ENCODE results near the gene DUSP5. TPM values are rescaled to one million over a fixed set of nuclear protein-coding genes. Genes with fewer than 3 reads are reported as not detected.

Gene DUSP5
- total and polyA plus RNA-seq, 9 donors = 2.0 to 4.4 (median 2.8) TPM

DNA sequence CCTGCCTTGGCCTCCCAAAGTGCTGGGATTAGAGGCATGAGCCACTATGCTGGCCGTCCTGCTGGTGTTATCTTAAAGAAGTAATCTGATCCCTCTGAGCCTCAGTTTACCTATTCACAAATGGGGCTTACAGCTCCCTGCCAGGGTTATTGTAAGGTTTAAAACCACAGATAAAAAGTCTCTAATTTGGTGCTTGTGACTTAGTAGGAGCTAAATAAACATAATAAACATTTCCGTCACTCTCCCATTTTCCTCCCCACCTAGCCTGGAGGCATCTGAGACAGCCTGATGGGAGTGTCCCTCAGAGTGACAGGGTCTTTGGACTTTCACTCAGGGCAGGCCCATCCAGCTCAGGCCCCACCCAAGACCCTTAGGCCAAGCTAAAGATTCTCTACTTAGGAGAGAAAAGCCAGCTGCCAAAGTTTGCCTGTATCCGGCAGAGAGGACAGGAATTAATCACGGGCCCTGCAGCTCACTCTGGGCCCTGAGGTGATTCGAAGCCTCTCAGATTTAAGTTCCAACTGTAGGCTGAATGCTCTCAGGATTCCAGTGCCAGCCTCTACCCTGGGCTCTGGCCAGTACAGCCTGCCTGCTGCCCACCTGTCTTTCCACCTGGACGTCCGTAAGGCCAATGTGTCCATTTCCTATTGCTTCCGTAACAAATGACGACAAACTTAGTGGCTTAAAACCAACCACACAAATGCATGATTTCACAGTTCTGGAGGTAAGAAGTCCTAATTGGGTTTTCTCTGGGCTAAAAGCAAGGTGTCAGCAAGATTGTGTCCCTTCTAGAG lies 21.8 kb upstream of the DUSP5 start:
- Histone ChIP-seq H3K36me3 (ENCODE audit: control insufficient read depth, insufficient read depth, low read length) (no peaks in the 10 kb centered on the region), H3K9me3 (replicated peaks; ENCODE audit: control insufficient read depth, low read depth, low read length) (no peaks in the 10 kb centered on the region), H3K27me3 (ENCODE audit: control insufficient read depth, insufficient read depth, low read length) (peaks cover 2% of the 10 kb centered on the region), H3K27ac (ENCODE audit: low read length) (no peak overlapping the region), H3K4me1 (ENCODE audit: control insufficient read depth, insufficient read depth, low read length) (no peaks in the 10 kb centered on the region), H3K4me3 (ENCODE audit: low read length) (no peak overlapping the region)
- WGBS (ENCODE audit: insufficient coverage) = 77% methylated on average over 5 of the region's 9 CpGs
- no peak for DNase-seq

DNA sequence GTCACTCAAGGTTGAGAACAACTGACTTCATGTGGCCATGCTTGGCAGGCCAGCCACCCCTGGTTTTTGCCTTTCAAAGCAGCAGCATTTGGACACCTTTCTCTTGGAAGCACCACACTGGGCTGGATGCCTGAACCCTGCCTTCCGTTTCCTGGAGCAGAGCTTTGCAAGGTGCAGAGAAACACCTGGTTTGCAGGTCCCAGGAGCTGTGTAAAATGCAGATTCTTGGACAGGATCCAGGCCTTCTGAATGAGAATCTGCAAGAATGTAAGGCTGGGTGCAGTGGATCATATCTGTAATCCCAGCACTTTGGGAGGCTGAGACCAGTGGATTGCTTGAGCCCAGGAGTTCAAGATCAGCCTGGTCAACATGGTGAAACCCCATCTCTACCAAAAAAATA lies 18.0 kb upstream of the DUSP5 start:
- no peaks in the 10 kb centered on the region for H3K4me1 ChIP-seq (ENCODE audit: control insufficient read depth, insufficient read depth, low read length)

DNA sequence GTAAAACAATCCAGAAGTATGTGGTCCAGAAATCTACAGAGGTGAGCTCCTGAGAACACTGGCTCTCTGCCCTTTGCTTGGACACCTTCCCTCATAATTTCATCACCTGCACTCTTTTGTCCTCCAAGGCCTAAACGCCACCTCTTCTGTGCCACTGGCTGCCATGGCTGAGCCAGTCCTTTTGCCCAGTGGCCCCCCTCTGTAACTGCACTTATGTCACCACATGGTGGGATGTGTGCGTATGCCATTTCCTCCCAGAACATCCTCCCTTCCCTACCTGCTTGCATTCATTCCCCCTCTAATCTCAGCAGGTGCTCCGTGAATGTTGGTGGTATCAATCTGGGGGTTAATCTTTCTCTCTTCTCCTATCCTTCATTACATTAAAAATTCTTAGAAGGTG lies 17.3 kb upstream of the DUSP5 start:
- WGBS (ENCODE audit: insufficient coverage) = 78% methylated on average over 1 of the region's 3 CpGs
- Histone ChIP-seq H3K9me3 (replicated peaks; ENCODE audit: control insufficient read depth, low read depth, low read length) (no peaks in the 10 kb centered on the region), H3K4me3 (ENCODE audit: low read length) (no peak overlapping the region), H3K27ac (ENCODE audit: low read length) (no peak overlapping the region), H3K27me3 (ENCODE audit: control insufficient read depth, insufficient read depth, low read length) (peaks cover 7% of the 10 kb centered on the region), H3K4me1 (ENCODE audit: control insufficient read depth, insufficient read depth, low read length) (no peaks in the 10 kb centered on the region), H3K36me3 (ENCODE audit: control insufficient read depth, insufficient read depth, low read length) (no peaks in the 10 kb centered on the region)
- no peak for DNase-seq

More for the DNA sequence above, 18.0 kb upstream of the DUSP5 start:
- no peak overlapping the region for H3K27ac ChIP-seq (ENCODE audit: low read length)
- no peak overlapping the region for H3K4me3 ChIP-seq (ENCODE audit: low read length)
- DNase-seq = no peak
- WGBS (ENCODE audit: insufficient coverage) = 27% methylated on average over 1 of the region's 1 CpG
- no peaks in the 10 kb centered on the region for H3K9me3 ChIP-seq (replicated peaks; ENCODE audit: control insufficient read depth, low read depth, low read length)
- peaks cover 3% of the 10 kb centered on the region for H3K27me3 ChIP-seq (ENCODE audit: control insufficient read depth, insufficient read depth, low read length)
- no peaks in the 10 kb centered on the region for H3K36me3 ChIP-seq (ENCODE audit: control insufficient read depth, insufficient read depth, low read length)

DNA sequence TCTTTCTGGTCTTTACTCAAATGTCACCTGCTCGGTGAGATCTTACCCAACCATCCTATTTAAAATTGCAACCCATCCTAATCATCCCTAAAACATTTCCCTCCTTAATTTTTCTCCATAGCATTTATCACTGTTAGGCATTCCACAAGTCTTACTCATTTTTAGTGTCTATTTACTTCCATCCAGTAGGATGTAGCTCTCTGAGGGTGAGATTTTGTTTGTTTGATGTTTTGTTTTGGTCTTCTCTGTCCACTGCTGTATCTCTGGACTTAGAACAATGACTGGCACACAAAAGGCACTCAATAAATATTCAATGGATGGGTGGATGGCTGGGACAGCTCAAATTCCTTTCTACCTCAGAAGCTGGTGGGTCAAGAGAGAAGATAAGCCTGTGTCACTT lies 15.8 kb upstream of the DUSP5 start:
- Histone ChIP-seq H3K9me3 (replicated peaks; ENCODE audit: control insufficient read depth, low read depth, low read length) (no peaks in the 10 kb centered on the region), H3K27me3 (ENCODE audit: control insufficient read depth, insufficient read depth, low read length) (peaks cover 9% of the 10 kb centered on the region), H3K36me3 (ENCODE audit: control insufficient read depth, insufficient read depth, low read length) (no peaks in the 10 kb centered on the region), H3K4me3 (ENCODE audit: low read length) (no peak overlapping the region), H3K4me1 (ENCODE audit: control insufficient read depth, insufficient read depth, low read length) (no peaks in the 10 kb centered on the region), H3K27ac (ENCODE audit: low read length) (no peak overlapping the region)
- WGBS (ENCODE audit: insufficient coverage) = 60% methylated on average over 1 of the region's 1 CpG
- DNase-seq = no peak

DNA sequence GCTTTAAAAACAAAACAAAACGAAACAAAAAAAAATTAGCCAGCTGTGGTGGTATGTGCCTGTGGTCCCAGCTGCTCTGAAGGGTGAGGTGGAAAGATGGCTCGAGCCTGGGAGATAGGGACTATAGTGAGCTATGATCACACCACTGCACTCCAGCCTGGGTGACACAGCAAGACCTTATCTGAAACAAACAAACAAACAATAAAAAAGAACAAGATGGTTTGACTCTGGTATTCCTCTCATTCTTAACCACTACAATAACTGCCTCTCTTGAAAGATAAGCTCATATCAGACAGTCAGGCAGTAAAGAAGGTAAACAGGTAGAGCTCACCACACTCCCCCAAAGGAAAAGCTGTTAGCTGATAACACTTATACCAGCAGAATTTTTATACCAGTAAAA lies 14.1 kb upstream of the DUSP5 start:
- Histone ChIP-seq H3K9me3 (replicated peaks; ENCODE audit: control insufficient read depth, low read depth, low read length) (no peaks in the 10 kb centered on the region), H3K27me3 (ENCODE audit: control insufficient read depth, insufficient read depth, low read length) (peaks cover 20% of the 10 kb centered on the region), H3K27ac (ENCODE audit: low read length) (no peak overlapping the region), H3K36me3 (ENCODE audit: control insufficient read depth, insufficient read depth, low read length) (no peaks in the 10 kb centered on the region), H3K4me3 (ENCODE audit: low read length) (no peak overlapping the region), H3K4me1 (ENCODE audit: control insufficient read depth, insufficient read depth, low read length) (peaks cover 4% of the 10 kb centered on the region)
- no CpG with 5 or more reads among the region's 2 CpGs for WGBS (ENCODE audit: insufficient coverage)
- DNase-seq = no peak

DNA sequence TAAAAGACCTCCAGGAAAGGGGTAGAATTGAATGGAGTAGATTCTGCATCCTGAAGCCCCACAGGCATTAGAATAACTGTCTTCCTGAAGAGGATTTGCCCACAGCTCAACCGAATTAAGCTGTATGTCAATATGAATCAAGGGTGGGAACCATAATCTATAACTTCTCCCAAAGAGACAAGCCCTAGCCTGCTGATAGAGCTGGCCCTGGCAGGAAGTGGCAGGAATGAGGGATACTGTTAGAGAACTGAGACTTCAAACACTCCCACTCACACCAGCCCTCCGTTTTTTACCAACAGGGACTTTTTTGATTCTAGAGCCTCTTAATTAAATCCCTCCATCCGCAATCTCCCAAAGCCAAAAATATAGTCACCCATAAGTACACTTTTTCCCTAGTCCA lies 12.2 kb upstream of the DUSP5 start:
- peaks cover 23% of the 10 kb centered on the region for H3K27me3 ChIP-seq (ENCODE audit: control insufficient read depth, insufficient read depth, low read length)
- no peaks in the 10 kb centered on the region for H3K9me3 ChIP-seq (replicated peaks; ENCODE audit: control insufficient read depth, low read depth, low read length)
- DNase-seq = no peak
- 35% methylated on average over 2 of the region's 3 CpGs for WGBS (ENCODE audit: insufficient coverage)
- no peaks in the 10 kb centered on the region for H3K36me3 ChIP-seq (ENCODE audit: control insufficient read depth, insufficient read depth, low read length)
- H3K4me3 ChIP-seq (ENCODE audit: low read length) = no peak overlapping the region
- H3K4me1 ChIP-seq (ENCODE audit: control insufficient read depth, insufficient read depth, low read length) = peaks cover 4% of the 10 kb centered on the region
- H3K27ac ChIP-seq (ENCODE audit: low read length) = no peak overlapping the region

DNA sequence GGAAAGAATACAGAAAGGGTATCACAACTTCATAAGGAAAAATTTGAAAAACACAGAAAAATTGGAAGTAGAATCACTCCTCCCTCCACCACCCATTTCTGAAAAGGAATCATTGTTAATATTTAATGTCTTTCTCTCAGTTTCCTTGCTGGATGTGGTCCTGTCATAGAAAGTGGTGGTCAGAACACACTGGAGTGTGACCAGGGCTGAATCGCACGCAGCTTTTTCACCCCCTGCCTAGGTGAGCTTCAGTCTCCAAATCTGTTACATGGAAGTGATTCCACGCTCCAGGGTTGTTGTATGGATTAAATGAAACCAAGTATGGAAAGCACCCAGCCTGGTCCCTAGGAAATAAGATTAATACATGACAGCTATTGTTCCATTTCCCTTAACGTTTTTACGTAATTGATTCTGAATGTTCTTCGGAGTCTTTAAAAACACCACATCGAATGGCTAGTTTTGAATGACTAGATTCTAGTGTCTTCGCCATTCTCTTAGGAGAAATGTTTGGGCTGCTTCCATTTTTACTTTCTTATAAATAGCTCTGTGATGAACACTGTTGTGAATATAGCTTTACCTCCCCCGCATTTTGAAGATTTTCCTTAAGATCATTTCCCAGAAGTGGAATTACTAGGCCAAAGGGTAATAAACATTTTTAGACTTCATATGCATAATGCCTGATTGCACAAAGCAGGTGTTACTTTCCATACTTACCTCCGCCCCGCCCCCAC lies 10.9 kb upstream of the DUSP5 start:
- no peak overlapping the region for H3K27ac ChIP-seq (ENCODE audit: low read length)
- WGBS (ENCODE audit: insufficient coverage) = 6% methylated on average over 2 of the region's 11 CpGs
- peaks cover 24% of the 10 kb centered on the region for H3K27me3 ChIP-seq (ENCODE audit: control insufficient read depth, insufficient read depth, low read length)
- no peaks in the 10 kb centered on the region for H3K36me3 ChIP-seq (ENCODE audit: control insufficient read depth, insufficient read depth, low read length)
- no peak for DNase-seq
- peaks cover 4% of the 10 kb centered on the region for H3K4me1 ChIP-seq (ENCODE audit: control insufficient read depth, insufficient read depth, low read length)
- no peaks in the 10 kb centered on the region for H3K9me3 ChIP-seq (replicated peaks; ENCODE audit: control insufficient read depth, low read depth, low read length)
- no peak overlapping the region for H3K4me3 ChIP-seq (ENCODE audit: low read length)

DNA sequence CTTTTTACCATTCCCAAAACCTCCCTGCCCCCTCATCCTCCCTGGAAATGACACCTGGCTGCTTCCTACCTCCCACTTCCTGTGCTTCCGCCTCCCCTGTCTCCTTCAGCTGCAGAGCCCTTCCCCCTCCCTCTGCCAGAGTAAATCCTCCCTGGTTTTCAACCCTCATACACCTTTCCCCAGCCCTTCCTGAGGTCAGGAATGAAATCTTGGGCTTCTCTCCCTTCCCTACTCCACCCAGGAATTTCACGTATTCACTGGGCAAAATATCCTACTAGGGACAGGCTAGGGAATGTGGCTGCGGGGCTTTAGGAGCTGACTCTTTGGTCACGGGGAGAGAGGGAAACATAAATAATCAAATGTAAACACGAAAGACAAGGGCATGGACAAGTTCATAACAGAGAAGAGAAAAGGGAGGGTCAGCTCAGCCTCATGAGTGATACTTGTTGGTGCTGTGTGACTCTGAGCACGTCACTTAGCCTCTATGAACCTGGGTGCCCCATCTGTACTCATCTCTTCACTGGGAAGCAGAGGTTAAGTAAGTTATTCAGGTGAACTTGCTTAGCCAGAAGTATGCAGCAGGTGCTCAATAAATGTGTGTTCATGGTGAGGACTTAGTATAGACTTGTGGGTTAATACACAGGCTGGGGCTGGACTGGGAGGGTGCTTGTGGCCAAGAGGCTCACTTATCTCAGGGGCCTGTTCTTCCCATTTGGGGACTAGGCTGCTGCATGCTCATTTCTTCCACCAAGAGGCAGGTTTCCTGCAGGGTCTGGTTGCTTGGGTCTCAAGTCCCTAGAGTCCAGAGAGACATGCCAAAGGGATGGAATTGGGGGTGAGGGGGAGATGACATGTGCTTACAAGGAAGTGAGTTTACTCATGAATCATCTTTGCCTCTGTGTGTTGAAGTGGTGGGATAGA lies 10.0 kb upstream of the DUSP5 start:
- Histone ChIP-seq H3K36me3 (ENCODE audit: control insufficient read depth, insufficient read depth, low read length) (no peaks in the 10 kb centered on the region), H3K4me1 (ENCODE audit: control insufficient read depth, insufficient read depth, low read length) (peaks cover 4% of the 10 kb centered on the region), H3K27ac (ENCODE audit: low read length) (no peak overlapping the region), H3K9me3 (replicated peaks; ENCODE audit: control insufficient read depth, low read depth, low read length) (no peaks in the 10 kb centered on the region), H3K4me3 (ENCODE audit: low read length) (no peak overlapping the region), H3K27me3 (ENCODE audit: control insufficient read depth, insufficient read depth, low read length) (peaks cover 24% of the 10 kb centered on the region)
- no peak for DNase-seq
- WGBS (ENCODE audit: insufficient coverage) = 48% methylated on average over 5 of the region's 6 CpGs

DNA sequence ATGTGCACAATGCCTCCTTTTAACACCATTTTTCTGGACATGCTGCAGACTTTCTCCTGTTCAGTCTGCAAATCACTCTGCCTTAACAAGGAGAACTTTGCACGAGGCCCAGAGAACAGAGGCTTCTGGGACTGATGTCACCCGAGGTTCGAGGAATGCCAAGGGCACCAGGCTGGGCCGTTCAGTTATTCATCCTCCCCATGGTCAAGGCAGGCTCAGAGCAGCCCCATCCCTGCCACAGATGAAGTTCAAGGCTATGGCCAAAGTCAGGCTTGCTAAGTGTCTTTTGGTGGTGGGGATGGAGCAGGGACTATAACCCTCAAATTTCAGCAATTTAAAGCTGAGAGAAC lies 9.4 kb upstream of the DUSP5 start:
- H3K4me3 ChIP-seq (ENCODE audit: low read length) = no peak overlapping the region
- WGBS (ENCODE audit: insufficient coverage) = 55% methylated on average over 4 of the region's 4 CpGs
- H3K4me1 ChIP-seq (ENCODE audit: control insufficient read depth, insufficient read depth, low read length) = peaks cover 4% of the 10 kb centered on the region

DNA sequence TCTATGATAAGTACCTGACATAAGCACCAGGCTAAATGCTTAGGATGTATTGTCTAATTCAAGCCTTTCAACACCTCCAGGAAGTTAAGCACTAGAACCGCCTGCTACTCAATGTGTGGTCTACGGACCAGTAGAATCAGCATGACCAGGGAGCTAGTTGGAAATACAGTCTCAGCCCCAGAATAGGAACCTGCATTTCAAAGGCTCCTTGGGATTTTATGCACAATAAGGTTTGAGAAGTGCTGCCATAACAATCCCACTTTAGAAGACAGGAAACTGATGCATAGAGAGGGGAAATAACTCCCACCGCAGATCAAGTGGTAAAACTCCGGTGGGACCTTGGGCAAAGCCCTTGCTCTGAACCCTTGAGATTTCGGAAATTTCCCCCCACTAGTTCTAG lies 8.8 kb upstream of the DUSP5 start:
- H3K4me3 ChIP-seq (ENCODE audit: low read length) = no peak overlapping the region
- no peaks in the 10 kb centered on the region for H3K9me3 ChIP-seq (replicated peaks; ENCODE audit: control insufficient read depth, low read depth, low read length)
- no peaks in the 10 kb centered on the region for H3K36me3 ChIP-seq (ENCODE audit: control insufficient read depth, insufficient read depth, low read length)
- H3K27ac ChIP-seq (ENCODE audit: low read length) = no peak overlapping the region
- H3K4me1 ChIP-seq (ENCODE audit: control insufficient read depth, insufficient read depth, low read length) = peaks cover 4% of the 10 kb centered on the region
- peaks cover 31% of the 10 kb centered on the region for H3K27me3 ChIP-seq (ENCODE audit: control insufficient read depth, insufficient read depth, low read length)
- no CpG with 5 or more reads among the region's 5 CpGs for WGBS (ENCODE audit: insufficient coverage)
- no peak for DNase-seq

More for the DNA sequence above, 9.4 kb upstream of the DUSP5 start:
- no peaks in the 10 kb centered on the region for H3K36me3 ChIP-seq (ENCODE audit: control insufficient read depth, insufficient read depth, low read length)
- no peak overlapping the region for H3K27ac ChIP-seq (ENCODE audit: low read length)
- no peak for DNase-seq
- H3K27me3 ChIP-seq (ENCODE audit: control insufficient read depth, insufficient read depth, low read length) = peaks cover 29% of the 10 kb centered on the region
- no peaks in the 10 kb centered on the region for H3K9me3 ChIP-seq (replicated peaks; ENCODE audit: control insufficient read depth, low read depth, low read length)
